DMS 273 treated with DMSO at 0.1 percent for 48 hours (cell line): ENCODE measurements around the gene G6PC1.

Source experiments
- DNase-seq: peaks from one replicate; lab custom pipeline; 2025; lab: John Stamatoyannopoulos, UW

The G6PC1 gene

DNA sequence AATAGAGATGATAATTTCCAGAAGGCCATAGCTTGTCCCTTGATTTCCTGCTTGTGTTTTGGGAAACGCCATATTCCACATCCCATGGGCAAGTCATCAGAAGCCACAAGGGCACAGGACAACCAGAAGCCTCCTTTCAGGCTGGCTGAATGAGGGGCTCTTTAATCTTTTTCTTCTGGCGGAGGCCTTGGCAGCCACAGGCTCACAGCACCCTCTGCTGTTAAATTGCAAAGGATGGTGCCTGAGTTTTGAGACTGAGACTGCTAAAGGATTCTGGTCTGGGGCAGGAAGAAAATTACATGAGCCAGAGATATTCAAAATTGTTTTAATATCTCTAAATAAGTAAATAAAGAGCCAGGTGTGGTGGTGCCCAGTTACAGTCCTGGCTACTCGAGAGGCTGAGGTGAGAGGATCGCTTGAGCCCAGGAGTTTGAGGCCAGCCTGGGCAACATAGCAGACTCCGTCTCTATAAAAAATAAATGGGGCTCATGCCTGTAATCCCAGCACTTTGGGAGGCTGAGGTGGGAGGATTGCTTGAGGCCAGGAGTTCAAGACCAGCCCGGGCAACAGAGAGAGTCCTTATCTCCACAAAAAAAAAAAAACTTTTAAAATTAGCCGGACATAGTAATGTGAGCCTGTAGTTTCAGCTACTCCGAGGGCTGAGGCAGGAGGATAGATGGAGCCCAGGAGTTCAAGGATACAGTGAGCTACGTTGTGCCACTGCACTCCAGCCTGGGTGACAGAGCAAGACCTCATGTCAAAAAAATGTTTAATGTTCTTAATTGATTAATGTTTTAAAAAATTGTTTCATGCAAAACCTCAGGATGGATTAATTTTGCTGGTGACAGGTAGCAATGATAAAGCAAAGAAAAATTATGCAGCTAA lies 37.4 kb downstream of the G6PC1 start:
- peak; percentile 21 for DNase-seq

DNA sequence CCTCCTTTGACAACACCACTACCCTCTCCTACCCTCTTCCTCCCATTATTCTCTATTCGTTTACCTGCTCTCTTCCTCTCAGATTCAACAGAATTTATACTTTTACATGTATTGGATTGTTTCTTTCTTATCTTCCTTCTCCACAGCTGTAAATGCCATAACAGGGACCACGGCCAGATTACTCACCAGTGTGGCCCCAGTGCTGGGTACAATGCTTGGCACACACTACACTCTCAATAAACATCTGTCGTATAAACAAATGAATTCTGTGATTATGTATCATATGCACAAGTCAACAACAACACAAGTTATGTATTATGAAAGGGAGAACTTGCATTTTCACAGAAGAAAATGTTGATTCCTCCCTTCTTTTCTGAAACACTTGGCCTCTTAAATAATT lies 43.6 kb downstream of the G6PC1 start:
- DNase-seq = no peak

DNA sequence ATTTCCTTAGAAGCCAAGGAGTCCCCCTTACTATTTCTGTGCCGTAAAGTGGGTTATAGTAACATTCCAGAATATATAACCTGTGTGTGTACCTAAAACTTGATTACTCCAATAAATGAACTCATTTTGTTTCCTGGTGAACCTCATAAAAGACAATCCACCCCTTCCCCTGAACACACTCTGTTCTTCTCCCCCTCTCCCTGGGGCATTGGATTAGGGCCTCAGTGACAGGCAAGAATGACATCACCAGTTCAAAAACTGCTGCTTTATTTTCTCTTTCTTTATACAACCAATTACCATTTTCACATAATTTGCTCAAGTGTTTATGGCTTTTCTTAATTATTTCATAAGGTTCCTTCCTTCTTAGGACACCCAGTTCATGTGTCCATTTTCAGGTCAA lies 46.2 kb downstream of the G6PC1 start:
- no peak for DNase-seq

DNA sequence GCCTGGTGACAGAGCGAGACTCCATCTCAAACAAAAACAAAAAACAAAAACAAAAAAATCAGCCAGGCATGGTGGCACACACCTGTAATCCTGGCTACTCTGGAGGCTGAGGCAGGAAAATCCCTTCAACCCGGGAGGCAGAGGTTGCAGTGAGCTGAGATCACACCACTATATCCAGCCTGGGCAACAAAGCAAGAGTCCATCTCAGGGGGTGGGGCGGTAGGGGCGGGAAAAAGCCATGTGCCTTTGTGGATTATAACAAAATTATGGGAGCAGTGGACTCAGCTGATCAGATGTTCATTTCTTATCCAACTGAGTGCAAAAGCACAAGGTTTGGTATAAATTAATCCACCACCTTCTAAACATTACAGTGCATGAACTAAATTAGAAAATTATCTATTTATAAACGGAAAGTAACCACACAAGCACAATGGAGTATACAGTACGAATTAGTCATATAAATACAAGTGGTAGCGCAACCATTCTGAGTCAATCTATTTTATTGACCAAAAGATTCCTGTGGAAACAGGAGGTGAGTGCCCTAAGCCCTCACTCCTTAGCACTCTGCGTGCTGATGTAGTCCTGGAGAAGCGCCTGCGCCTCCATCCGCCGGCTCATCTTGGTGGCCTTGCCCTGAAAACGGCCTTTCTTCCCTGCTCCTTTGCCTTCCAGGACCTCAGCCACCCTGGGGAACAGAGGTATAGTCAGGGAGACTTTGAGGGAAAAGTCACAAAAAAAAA lies 49.6 kb downstream of the G6PC1 start:
- no peak for DNase-seq
